Islet precursor cell (in vitro differentiated cells): Measurements from ENCODE around the gene CHURC1.
A peak's percentile ranks its signal among the peaks of the same experiment; 100 is the strongest.

Source experiments
- DNase-seq: peaks from one replicate; pipeline ENCODE4 v3.0.0-alpha.2; 2018

CHURC1 gene

DNA sequence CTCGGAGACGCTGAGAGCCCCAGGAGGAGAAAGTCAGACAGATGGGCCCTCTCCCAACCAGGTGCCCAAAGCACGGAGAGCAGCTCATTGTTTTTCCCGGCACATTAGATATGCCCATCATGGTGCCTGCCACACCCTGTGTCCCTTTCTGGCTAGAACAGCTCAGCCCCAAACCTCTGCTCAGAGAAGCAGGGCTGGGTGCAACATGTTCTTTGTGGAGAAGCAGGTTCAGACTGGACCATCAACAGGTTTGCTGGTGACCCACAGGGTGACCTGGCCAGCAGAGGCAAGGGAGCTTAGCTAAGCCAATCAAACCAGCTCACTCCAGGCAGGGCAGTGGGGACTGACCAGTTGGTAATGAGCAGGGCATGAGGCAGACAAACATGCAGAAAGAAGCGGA lies 44.5 kb downstream of the CHURC1 start:
- no peak for DNase-seq

DNA sequence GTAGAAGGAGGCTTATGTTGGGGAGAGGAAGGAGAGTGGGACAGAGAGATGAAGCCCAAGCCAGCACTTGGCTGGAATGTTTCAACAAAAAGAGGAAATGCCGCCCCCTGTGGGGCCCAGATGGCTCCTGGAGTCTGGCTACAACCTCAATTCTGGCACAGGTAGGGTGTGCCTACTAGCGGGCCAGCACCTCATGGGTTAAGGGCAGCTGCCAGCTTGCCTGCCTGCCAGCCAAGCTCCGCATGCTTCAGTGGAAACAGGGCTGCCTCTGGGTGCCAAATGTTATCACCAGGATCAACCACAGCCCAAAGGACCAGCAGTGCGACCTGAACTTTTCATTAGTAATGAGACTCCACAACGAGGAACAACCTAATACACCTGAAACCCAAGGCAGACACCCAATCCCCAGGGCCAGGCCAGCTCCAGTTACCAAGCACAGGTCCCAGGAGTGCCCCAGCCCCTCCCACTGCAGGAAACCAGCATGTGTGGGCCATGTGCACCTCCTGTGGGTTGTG lies 46.6 kb downstream of the CHURC1 start:
- no peak for DNase-seq

DNA sequence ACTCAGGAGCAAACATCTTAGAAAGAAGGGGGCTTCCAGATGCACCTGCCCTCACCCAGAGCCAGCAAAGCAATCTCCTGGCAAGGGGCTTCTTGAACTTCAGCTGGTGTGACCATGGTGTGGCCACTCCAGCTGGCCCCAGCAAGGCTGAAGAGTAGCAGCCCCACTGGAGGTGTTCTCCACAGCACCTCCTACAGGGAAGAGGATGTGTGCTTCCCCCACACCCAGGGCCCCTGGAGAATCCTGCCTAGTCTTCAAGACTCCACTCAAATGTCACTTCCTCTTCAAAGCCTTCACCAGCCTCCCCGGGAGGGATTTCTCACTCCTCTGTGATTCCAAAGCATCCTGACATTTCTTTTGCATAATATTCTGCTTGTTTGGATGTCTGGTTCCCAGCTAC lies 49.4 kb downstream of the CHURC1 start:
- no peak for DNase-seq

DNA sequence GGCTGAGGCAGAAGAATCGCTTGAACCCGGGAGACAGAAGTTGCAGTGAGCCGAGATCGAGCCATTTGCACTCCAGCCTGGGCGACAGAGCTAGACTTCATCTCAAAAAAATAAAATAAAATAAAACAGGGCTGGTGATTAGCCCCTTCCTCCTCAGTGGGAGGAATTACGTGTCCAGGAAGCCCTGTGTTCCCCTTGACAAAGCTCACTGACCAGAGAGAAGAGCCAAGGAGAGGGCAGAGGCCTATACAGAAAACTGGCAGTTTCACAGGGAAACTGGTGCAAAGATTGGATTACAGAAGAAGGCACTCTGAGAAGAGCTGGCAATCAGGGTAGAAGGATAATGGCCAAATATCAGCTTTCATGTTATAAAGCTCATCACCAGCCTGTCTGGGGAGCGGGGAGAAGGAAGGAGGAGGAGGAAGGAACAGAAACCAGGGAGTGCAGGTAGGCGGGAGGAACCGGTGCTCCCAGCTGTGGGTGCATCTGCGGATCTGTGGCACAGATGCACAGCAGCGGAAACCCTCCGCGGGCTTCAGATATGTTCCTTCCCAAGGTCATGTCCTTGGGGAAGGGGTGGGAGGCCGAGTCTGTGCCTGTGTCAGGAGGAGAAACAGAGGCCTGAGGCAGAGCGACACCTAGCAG lies 51.2 kb downstream of the CHURC1 start:
- no peak for DNase-seq

DNA sequence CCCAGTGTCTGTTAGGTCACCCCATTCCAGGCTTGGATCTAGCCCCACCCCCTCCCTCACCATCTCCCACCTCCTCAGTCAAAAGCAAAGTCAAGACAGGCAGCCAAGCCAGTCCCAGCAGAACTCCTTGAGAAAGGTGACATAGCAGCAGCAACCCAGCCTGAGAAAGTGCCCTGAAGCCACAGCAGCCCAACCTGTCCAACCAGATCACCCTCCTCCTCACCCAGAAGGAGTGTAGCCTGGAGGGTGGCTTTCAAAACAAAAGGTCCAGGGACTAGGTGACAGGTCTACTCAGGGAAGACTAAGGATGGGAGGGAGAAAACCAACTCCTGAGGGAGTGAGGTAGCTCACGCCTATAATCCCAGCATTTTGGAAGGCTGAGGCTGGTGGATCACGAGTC lies 52.7 kb downstream of the CHURC1 start:
- peak; percentile 92 for DNase-seq

DNA sequence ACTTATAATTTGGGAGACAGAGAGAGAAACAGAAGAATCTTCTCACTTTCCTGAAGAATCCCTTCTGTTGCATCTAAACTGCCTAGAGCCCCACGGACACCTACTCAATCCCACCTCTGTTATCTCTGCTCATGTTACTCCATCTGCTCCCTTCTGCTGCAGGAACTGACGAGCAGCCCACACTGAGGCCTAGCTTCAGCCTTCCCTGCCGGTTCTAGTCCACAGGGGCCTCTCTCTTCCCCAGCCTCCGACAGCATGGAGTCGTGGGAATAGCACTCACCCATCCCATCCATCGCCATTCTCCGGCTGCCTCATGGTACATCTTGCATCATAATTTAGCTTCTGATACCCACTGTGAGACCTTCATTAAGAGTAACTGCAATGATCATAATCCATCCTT lies 53.9 kb downstream of the CHURC1 start:
- DNase-seq, result no peak

DNA sequence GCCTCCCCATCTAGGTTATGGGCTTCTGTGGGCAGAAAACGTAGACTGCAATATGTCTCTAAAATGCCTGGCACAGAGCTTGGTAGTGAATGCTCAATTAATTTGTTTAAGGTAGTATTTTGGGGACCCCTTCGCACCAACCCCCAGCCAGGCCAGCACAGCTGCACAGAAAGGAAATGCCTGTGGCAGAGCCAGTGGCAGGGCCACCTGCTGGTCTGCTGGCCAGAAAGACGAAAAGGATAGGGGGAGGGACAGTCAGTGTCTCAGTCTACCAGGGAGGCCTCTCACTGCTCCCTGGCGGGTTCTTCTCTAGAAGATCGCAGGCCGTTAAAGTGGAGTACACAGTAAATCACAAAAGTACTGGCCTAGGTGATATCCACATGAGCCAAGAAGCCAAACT lies 54.4 kb downstream of the CHURC1 start:
- no peak for DNase-seq

DNA sequence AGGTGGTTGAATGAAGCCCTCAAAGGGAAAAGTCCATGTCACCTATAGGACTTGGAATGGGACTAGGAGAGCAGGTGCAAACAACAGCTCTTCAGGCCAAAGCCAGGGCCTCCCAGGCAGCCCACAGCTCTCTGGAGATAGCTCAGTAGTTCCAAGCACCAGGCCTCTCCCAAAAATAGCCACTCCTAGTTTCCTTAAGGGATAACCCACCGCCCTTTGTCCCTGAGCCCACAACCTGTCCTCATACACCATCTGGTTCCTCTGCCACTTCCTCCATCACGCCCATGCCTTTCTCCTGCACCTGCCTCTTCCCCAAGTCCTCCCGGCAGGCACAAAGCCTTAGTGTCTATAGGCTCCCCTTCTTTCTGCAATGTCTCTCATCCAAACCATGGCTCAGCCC lies 55.8 kb downstream of the CHURC1 start:
- no peak for DNase-seq

DNA sequence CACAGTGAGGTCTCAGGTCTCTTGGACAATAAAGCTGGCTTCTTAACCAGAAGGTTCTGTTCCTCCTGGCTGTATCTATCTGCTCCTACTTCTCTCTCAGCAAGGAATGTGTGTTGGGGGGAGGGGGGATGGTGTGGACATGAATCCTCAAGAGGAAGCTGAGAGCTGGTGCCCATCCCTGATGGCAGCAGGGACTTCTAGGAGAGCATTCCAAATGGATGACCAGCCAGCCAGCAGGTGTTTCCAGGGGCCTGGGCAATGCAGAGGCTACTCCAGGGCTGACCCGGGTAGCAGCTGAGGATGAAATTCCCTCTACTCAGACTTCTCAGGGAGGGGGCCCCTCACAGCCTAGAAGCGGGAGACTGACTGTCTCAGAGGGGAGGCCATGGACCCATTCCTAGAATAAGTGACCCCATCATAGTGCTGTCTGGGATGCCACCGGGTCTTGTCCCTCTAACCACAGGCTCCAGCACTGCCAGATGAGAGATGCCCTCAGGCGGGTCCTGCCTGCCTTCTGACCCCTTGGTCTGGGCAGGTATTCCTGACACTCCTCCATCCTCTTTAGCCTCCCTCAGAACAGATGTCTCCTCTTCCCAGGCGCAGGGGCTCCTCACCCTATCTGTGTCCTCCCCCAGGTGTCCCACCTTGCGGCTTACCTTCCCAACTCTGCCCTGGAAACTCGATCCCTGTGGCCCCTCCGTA lies 56.7 kb downstream of the CHURC1 start:
- DNase-seq, result peak; percentile 78

DNA sequence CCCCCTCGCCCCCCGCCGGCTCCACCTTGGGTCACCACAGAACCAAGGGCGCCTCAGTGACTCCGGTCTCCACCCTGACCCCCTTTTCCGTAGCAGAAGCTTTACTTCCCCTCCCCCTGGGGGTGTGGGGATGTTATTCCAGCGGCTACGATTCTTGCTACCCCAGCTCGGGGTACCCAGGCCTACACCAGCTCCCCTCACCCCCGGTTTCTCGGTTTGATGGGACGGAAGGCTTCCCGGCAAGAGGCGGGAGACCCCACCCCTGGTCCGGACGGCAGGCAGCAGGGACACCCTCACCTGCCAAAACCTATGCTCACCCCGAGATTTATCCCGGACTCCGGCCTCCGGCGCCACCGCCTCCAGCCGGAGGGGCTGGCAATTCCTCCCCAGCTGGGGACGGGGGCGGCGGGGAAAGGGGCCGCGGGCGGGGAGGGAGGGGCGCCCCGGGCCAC lies 57.3 kb downstream of the CHURC1 start:
- no peak for DNase-seq

DNA sequence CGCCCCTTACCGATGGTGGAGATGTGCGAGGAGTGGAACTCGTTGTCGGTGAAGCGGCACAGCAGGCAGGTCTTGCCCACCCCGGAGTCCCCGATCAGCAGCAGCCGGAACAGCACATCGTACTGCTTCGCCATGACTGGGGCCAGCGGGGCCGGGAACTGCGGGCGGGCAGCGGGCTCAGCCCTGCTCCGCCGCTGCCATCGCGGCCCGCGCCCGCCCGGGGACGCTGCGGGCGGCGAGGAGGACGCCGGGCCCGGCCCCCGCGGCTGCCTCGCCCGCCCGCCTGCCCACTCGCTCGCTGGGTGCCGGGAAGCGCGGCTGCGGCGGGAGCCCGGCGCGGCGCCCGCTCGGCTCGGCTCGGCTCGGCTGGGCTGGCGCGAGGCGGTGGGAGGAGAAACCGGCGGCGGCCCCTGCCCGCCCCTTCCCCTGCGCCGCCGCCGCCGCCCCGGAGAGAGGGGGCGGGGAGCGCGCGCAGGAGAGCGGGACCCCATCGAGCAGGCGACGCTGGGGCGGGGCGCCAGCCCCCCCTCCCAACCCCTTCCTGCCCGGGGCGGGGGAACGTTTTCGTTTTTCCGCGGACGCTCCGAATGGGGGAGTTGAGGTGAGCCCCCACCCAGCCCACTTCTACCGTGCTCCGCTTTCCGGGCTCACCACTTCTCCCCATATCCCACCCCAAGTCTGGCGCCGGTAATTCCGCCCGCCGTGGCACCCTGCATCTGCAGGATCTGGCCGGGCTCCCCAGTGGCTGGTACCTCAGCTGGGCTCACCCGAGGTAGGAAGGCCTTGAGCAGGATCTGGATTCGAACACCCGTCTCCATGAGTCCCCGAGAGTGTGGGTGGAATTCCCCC lies 57.9 kb downstream of the CHURC1 start, which contains the start of gene RAB15:
Gene RAB15, minus strand, starts transcription at position 394 of the 849 bp plus-strand sequence. Its CDS starts 260 bp downstream, at position 134.
- peak; percentile 68 for DNase-seq

DNA sequence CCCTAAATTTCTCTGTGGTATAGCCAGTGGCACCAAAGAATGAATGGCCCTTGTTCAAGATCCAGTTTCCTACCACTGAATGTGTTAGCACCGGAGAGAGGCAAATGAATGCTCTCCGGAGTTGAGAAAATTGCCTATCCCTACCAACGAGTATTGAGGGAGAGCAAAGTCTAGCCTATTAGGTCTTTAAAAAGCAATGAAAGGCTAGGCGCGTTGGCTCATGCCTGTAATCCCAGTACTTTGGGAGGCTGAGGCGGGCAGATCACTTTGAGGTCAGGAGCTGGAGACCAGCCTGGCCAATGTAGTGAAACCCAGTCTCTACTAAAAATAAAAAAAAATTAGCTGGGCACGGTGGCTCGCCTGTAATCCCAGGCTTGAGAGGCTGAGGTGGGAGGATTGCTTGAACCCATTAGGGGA lies 58.8 kb downstream of the CHURC1 start:
- DNase-seq, result no peak

DNA sequence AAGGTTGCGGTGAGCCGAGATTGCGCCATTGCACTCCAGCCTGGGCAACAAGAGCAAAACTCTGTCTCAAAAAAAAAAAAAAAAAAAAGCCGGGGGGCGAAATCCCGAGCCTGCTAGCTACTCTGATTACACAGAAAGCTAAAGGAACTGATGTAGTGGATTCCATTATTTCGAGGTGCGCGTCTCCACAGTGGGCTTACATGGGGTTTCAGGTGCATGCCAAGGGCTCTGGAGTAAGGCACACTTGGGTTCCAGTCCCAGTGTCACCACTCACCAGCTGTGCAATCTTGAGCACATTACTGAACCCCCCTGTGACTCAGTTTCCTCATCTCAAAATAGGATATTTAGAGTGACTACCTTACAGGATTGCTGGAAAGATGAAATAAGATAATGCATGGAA lies 59.6 kb downstream of the CHURC1 start:
- DNase-seq, result no peak

DNA sequence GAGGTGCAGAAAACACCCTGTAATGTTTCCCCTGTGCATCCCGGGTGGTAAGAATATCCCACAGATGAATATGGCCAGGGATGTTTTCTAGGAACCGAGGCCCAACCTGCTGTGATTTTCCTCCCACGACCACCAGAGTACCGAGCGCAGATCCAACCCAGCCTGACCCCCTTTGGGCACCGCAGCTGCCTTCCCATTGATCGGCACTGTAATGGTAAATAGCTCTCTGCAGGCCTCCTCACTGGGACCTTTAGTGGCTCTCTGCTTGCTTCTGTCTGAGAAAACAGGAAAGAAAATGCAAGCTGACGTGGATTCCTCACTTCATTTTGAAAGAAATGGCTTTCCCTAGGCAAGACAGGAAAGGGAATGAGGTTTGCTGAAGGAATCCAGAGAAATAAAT lies 60.3 kb downstream of the CHURC1 start:
- DNase-seq, result no peak

DNA sequence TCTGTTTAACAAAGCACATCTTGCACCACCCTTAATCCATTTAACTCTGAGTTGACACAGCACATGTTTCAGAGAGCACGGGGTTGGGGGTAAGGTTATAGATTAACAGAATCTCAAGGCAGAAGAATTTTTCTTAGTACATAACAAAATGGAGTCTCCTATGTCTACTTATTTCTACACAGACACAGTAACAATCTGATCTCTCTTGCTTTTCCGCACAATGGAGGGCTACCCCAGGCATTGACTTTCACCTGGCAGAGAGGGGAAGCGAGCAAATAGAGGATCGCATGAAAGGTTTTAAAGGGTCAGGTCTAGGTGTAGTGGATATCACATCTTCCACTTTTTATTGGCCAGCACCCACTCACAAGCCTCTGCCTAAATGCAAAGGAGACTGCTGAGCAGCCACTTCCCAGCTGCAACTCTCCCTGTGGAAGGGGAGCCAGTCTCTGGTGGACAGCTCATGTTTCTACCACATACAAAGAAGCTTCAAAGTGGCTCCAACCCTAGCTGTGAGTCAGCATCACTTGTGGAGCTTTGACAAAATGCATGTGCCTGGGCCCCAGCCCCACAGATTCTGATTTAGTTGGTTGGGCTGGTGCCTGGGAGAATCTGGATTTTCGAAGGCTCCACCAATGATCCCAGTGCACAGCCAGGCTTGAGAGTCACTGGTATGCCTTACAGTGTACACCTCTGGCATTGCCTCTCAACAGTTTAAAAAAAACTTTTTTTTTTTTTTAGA lies 65.2 kb downstream of the CHURC1 start:
- DNase-seq, result peak; percentile 81

DNA sequence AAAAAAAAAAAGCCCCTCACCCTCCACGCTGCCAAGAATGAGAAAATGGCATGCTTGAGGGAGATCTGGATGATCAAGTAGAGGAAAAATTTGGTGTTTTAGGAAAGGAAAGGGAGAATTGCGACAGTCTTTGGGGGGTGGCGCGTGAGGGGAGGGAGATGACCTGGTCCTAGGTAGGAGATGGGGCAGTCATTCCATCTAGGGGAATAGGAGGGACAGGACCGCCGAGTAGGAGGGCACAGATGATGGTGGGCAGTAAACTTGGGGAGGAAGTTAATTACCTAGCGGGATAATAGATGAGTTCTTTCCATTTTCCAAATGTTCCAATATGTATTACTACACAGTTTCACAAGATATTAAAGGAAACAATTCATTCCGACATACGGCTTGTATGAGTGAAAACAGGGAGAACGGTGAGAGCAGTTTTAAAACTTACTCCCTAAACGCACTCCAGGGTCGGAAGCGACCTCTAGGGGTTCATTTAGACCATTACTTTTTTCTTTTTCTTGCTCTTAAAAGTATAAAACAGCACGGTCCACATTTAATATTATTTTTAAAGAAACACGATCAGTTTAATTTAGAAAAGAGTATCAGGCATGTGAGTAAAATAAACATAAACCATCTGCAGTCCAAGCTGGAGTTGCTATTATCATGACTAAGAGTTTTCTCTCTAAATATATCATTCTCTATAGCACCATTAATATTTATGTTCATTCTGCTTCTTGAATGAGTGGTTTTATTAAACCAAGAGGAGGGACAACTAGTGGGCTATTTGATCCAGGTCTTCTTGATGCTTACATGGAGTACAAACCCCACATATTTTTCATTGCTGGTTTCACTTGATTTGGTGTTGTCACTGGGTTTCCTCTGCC lies 69.4 kb downstream of the CHURC1 start:
- no peak for DNase-seq
